GM19397 (cell line): ENCODE results near the gene TTBK1.

ENCODE experiments used
- ATAC-seq: cut with Tn5 transposase; IDR thresholded peaks from one replicate; pipeline ENCODE4 v1.9.1; 2021; ENCODE audit warnings: mild to moderate bottlenecking, moderate library complexity; ENCODE audit not compliant: unreplicated experiment

TTBK1 gene

DNA sequence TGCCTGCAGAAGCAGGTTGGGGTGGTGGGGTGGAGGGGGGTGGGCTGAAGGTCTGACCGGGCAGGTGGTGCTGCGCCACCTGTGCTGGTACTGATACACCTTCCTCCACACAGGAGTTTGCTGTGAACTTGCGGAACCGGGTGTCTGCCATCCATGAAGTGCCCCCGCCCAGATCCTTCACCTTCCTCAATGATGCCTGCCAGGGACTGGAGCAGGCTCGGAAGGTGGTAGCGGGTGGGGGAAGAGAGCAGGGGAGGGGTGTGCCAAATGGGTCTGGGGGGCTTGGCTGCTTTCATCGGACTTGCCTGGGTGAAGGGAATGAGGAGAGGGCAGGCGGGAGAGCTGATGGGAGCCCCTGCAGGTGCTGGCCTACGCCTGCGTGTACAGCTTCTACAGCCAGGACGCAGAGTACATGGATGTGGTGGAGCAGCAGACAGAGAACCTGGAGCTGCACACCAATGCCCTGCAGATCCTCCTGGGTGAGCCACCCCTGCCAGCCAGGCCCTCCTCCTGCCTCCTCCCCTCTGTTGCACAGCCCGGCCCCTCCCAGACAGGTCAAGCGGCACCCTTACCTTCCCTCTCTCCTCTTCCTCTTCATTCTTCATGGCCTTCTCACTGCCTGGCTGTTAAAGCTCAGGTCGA lies 20.7 kb upstream of the TTBK1 start:
- ATAC-seq = no peak

DNA sequence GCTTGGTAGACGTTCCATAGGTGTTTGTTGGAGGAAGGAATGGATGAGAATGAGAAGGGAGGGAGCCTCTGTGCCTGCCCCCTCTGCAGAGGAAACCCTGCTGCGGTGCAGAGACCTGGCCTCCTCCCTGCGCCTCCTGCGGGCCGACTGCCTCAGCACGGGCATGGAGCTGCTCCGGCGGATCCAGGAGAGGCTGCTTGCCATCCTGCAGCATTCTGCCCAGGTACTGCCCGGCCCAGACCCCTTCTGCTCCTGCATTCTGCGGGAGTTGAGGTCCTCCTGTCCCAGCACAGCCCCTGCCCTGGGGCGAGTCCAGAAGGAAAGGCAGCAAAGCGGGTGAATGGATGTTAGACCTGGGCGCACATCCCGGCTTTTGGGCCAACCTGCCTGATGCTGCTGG lies 20.1 kb upstream of the TTBK1 start:
- no peak for ATAC-seq

DNA sequence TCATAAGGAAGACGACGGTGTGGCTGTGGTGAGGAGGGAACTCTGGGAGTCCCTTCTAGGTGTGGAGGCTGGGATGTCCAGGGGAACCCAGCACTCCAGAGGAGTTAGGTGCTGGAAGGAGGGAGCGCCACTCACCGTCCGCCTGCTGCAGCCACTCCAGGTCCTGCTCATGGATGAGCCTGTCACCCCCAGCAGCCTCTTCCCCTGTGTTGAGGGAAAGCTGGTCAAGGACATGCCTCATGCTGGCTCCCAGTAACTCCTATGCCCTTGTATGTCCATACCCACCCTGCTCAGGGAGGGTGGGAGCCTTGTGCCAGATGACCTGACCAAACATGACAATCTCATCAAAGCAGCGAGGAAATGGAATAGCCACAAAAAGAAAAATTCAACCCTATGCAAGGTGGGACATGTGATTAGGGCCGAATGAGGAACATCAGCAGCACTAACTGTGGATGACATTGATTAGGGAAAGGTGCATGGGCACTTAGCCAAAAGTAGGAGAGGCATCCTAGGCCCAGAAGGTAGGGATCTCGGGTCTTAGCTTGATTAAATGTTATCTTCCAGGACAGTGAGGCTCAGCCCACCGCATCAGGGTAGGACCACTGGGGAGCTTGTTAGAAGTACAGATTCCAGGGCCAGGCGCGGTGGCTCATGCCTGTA lies 17.0 kb upstream of the TTBK1 start:
- no peak for ATAC-seq

DNA sequence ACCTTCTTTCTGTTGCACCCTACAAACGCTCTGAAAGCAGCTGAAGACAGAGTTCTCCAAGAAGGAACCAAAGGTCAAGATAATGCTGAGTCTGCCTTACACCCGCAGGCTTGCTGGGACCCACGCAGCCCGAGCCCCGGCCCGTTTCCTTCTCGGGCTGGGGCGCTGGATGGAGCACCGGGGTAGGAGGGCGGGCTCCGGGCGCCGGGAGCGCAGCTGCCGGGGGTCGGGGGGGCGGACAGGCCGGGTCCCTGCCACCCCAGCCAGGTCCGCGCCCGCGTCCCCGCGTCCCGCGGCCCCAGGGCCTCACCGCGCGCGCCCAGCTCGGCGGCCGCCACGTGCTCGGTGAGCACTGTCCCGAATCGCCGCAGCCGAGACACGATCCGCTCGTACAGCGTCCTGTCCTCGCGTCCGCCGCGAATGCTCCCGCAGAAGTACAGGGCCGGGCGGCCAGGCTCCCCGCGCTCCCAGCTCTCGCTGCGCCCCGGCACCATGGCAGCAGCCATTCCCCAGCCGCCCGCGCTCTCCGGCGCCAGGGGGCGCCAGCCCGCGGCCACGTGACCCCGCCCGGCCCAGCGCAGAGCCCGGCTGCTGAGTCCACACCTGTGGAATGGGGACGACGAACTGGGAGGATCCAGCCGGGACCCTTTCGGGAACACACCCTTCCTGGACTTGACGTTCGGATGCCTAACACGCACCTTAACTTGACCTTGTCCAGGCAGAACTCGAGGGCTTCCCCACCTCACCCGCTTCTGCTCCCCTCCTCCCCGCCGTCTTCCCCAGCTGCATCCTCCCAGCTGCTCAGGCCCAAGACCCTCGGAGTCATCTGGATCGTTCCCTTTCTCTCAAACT lies 14.1 kb upstream of the TTBK1 start, which contains the start of gene DNPH1:
DNPH1 (minus strand) TSS at position 531 of the 852 bp plus-strand sequence; CDS start at position 506, 25 bp downstream.
- peak; percentile 79 for ATAC-seq

DNA sequence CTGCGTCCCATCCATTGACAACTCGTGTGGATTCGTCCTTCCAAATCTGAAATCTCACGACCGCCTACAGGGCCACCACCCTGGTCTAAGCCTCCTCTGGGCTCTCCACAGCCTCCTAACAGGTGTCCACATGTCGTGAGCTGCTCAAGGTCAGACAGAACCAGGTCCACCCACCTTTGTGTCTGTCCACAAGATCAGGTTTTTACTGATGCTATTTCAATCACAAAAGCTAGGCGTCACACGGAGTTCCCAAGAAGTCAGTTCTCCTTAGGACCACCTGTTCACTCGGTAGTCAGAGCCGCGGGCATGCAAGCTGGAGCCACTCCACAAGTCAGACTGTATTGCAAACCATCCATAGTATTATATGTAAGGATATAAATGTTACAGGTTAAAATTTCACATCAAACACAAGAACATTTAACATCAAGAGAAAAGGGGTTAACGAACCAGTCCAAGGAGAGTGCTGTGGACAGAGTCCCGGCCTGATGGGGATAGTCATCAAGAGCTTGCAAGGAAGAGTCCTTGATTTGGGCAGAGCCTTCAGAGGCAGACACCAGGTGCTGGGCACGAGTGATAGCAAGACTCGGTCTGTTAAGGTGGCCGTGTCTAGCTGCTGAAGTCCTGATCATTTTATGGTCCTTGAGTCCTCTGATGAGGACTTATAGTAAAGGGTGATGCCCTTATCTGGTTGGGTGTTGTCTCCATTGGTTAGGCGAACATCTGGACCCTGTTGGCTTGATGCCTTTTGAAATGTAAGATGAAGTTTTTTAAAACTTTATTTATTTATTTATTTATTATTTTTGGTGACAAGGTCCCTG lies 13.3 kb upstream of the TTBK1 start:
- no peak for ATAC-seq

DNA sequence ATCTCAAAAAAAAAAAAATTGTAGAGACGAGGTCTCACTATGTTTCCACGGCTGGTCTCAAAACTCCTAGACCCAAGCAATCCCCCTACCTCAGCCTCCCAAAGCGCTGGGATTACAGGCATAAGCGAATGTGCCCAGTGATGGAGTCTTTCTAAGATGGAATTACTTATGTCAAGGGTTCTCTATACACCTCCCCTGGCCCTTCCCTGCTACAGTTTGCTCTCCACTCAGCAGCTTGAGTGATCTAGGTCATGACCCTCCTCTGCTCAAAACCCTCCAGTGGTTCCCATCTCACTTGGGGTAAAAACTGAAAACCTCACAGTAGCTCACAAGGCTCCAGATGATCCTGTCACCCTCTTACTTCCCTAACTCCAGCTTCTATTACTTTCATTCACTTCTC lies 12.2 kb upstream of the TTBK1 start:
- no peak for ATAC-seq

DNA sequence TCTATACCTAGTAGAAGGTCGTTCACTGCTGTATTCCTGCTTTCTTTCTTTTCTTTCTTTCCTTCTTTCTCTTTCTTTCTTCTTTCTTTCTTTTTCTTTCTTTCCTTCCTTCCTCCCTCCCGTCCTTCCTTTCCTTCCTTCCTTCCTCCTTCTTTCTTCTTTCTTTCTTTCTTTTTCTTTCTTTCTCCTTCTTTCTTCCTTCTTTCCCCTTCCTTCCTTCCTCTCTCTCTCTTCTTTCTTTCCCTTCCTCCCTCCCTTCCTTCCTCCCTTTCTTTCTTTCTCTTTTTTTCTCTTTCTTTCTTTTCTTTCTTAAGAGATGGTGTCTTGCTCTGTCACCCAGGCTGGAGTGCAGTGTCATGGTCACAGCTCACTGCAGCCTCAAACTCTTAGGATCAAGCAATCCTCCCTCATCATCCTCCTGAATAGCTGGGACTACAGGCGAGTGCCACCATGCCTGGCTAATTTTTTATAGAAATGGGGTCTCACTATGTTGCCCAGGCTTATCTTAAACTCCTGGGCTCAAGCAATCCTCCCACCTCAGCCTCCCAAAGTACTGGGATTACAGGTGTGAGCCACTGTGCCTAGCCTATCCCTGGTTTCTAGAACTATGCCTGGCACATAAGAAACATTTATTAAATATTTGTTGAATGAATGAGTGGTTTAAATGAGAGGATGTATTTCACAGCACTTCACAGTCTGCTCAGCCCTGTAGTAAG lies 11.4 kb upstream of the TTBK1 start:
- ATAC-seq = no peak

DNA sequence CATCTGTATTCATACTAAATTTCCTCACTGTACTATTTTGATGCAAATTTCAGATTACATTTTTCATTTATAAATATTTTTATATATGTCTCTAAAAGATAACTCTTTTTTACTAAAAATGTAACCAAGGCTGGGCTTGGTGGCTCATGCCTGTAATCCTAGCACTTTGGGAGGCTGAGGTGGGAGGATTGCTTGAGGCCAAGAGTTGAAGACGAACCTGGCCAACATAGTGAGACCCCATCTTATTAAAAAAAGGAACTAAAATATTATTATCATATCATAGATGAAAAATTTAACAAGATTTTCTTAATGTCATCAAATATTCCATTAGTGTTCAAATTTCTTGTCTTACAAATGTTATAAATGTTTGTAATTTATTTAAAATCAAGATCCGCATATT lies 7.4 kb upstream of the TTBK1 start:
- ATAC-seq = no peak

DNA sequence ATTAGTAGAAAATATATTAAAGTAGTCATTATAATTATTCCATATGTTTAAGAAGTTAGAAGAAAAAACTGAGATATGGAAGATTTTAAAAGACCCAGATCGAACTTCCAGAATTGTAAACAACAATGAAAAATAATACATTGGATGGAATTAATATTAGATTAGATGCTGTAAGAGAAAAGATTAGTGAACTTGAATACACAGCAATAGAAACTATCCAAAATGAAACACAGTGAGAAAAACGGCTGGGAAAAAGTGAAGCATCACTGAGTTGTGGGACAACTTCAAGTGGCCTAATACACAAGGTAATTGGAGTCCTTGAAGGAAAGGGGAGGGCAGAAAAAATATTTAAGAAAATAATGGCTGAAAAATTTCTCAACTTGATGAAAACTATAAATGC lies 4.2 kb upstream of the TTBK1 start:
- no peak for ATAC-seq

DNA sequence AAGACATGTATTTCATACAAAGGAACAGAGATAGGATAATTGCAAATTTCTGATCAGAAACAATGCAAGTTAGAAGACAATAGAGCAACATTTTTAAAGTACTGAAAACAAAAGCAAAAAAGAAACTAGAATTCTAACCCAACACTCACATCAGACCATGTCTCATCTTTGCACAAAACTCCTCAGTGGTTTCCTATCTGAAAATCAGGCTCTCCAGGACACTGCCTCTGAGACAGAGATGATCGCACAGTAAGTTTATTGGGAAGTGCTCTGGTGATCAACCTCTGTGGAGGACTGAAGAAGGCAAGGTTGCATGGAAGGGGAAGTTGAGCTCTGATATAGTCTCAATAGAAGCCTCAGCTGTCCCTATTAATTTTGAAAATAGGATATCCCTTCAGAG lies 2.3 kb upstream of the TTBK1 start:
- no peak for ATAC-seq

DNA sequence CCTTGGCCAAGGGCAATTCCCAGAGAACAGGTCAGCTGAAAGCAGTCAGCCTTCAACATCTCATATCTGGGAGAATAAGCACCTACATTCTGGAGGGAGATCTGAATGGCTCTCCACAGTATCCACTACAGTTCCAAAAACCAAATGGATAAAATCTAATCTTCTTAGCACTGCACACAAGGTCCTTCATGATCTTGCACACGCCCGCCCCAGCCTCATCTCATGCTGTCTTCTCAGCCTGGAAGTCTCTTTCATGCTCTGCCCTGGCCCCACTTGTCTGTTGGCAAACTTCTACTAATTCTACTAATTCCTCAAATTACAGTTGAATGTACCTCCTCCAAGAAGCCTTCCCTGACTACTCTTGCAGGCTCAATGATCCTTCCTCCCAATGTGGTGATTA lies 1.8 kb upstream of the TTBK1 start:
- ATAC-seq = no peak

DNA sequence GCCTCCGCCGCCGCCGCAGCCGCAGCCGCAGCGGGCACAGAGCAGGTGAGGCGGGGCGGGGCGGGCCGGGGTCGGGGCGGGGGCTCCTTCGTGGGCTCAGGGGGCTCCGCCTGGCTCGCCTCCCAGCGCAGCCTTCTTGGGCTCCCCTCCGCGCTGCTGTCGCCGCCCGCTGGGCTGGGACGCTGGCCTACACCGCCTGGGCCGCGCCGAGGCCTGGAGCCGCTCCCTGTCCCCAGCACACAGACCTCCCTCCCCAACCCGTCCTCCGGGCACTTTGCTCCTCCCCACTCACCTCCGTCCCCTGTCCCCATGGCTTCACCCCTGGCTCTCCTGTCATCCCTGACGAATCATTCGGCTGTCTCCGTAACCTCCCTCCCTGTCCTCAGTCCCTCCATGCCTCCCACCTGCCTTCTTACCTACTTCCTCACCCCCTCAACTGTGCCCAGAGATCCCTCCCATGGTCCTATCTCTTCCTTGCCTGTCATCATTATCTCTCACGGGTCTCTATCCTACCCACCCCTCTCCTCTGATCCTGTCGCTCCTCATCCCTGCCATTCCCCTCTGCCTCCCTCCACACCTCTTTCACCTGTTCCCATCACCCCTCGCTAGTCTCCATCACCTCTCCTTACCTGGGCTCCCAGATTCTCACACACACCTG lies 512 bp downstream of the TTBK1 start:
- no peak for ATAC-seq

DNA sequence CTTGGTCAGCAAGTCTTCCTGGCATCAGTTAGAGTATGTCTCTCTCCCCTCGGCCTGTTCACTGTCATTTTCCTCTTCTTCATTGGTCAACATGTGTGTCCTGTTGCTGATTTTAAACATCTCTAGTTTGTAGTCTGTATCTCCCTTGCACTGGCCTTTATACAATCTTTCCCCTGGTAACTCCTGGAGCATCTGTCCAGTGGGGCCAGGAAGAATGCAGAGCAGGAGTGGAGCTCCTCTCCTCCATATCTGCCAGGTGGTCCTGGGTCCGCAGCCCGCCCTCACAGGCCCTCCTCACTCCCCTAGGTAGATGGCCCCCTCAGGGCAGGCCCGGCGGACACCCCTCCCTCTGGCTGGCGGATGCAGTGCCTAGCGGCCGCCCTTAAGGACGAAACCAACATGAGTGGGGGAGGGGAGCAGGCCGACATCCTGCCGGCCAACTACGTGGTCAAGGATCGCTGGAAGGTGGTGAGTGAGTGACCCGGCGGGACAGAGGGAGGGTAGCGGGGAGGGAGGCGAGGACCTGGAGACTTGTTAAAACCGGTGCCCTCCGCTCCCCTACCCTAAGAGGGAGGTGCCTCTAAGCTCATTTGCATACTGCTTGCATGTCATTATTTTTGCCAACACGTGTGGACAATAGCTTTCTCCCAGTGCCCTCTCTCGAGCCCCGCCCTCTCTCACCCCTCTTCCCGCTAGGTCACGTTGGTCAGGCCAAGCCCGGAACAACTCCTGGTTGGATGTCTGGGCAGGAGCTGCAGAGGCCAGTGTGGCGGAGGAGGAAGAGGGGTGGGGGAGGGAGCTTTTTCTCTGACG lies 3.2 kb downstream of the TTBK1 start:
- peak; percentile 30 for ATAC-seq

DNA sequence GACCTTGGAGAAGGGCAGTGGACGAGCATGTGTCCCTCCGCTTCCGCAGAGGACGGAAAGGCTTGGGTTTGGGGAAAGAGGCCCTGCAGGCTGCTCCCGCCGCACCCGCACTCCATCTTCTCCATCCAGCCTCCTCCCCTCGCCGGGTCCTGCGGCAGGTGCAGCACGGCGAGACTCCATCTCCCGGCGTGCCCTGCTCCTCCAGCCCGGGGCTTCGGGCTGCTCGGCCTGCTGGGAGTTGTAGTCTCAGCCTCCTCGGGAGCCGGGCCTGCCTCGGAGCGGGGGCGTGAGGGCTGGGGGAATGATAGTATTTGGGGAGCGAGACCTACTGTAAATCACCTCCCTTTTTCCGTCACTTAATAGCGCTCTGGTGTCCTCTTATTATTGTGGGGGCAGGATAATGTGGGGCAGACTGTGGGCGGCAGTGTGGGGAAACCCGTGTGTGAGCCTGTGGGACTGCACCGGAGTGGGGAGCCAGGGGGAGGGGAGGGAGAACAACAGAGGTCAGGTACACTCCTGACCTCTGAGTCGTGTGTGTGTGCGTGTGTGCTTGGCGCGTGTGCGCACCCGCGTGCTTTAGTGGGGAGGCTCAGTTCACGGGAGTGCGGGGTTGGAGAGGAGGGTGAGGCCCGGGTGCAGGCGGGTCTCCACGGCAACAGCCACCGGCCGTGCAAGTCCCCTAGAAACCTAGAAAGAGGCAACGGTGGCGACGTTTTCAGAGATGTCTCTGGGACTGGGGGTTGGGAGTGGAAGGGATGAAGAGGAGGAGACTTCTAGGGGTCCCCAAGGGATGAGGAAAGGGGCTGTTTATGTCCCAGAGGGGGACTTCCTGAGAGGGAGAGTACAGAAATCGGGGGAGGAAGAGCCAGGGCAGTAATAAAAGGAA lies 4.1 kb downstream of the TTBK1 start:
- ATAC-seq = peak; percentile 87

DNA sequence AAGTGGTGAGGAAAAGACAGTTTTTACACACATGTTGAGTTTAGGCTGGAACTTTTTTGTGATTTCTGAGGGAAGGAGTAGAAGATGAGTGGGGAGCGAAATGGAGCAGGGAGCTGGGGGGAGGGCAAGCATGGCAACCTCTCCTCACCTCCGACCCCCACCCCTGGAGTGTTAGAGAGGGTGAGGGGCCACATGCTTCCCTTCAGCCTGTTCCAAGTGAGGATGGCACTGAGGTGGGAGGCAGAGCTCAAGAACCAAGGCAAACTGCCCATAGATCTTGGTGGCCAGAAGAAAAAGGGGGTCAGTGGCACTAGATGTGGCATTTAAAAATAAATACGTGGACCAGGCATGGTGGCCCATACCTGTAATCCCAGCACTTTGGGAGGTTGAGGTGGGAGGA lies 4.8 kb downstream of the TTBK1 start:
- ATAC-seq = no peak

DNA sequence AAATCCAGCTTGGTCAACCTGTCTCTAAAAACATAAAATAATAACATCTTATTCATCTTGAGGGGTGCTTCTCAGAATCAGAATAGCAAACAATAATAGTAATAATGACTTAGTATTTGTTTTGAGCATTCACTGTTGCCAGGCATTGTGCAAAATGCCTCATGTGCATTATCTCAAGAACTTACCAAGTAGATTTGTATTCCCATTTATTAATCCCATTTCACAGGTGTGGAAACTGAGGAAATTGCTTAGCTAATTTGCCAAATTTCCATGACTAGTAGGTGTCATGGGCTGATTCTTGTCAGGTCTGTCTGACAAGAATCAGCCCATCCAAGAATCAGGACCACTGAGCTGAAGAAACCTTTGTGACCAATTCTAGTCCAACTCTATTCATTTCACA lies 5.5 kb downstream of the TTBK1 start:
- ATAC-seq = no peak

DNA sequence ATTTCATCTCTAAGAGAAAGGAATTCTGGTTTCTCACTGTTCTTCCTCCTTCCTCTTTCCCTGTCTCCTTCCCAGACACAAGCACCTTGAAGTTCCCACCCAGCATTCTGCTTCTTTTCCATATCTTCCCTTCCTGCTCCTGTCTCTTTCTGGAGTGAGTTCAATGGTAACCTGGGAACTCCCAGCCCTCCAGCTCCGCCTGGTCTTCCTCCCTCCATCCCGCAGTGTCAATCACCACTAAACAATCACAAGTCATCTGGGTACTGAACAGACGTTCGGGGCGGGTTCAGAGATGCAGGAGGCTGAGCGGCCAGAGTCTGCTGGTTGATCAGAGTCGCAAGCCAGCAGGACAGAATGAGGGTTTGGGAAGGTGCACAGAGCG lies 7.7 kb downstream of the TTBK1 start:
- ATAC-seq = no peak

DNA sequence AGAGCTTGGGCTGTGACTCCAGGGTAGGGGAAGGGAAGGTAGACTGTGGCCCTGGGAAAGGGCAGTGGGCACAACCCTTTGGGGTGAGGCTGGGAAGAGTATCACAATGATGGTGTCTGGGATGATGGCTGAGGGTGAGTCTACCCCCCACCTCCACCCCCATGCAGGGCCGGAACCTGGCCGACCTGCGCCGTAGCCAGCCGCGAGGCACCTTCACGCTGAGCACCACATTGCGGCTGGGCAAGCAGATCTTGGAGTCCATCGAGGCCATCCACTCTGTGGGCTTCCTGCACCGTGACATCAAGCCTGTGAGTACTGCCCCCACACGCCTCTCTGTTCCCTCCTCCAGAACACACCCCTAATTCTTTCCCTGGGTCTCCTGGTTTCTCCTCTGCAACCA lies 10.1 kb downstream of the TTBK1 start:
- ATAC-seq = no peak
